Right lobe of liver (tissue), 4 donors: ENCODE data around the gene SFRP5.

Experiments
- CTCF ChIP-seq, 4 donors: fragments of 200-600 bp in 3 of 4; fragments of 450-650 bp in 1 of 4; IDR thresholded peaks; one replicate each; pipeline versions ENCODE4 v1.5.1 to v1.8.0; 2016 to 2022; ENCODE audit warnings: antibody characterized with exemption in 4 of 4, mild to moderate bottlenecking in 2 of 4
- POLR2A ChIP-seq: fragments of 450-650 bp; IDR thresholded peaks from one replicate; pipeline ENCODE4 v1.6.1; 2017; ENCODE audit warnings: antibody characterized with exemption, mild to moderate bottlenecking
- donor health status: DM: no; HTN: no; CAD: no.
- donor health status: DM: no; HTN: no; CAD: no.
- donor health status: DM: no; HTN: yes; CAD: no.

- TF ChIP-seq CTCF (IDR thresholded peaks at IDR 0.05) = no peak
- no peak for TF ChIP-seq POLR2A
Observed at GRCh38 chr10:97795886-97796285, 24.1 kb upstream of the SFRP5 start.
